Spleen (tissue), 11 donors: Measurements from ENCODE around the gene SDK1. TPM values are rescaled to one million over a fixed set of nuclear protein-coding genes. Genes with fewer than 3 reads are reported as not detected.

Experiments used
- DNase-seq: peaks from one replicate; pipeline ENCODE4 v3.0.0-alpha.2; 2020
- H3K27ac ChIP-seq, 8 donors: fragments of 200-600 bp; sonication (generic) in 7 of 8; 1 replicate in 4 of 8; 2 replicates in 4 of 8; pipeline versions ENCODE4 v1.5.0 to v1.8.0; 2016 to 2021; ENCODE audit warnings: inconsistent platforms in 4 of 8, mild to moderate bottlenecking in 4 of 8, moderate library complexity in 1 of 8
- H3K27me3 ChIP-seq, 7 donors: fragments of 200-600 bp; sonication (generic) in 6 of 7; replicated peaks in 1 of 7; 1 replicate in 4 of 7; 2 replicates in 3 of 7; pipeline versions ENCODE4 v1.5.0 to v1.8.0; 2016 to 2021; ENCODE audit warnings: inconsistent platforms in 3 of 7, mild to moderate bottlenecking in 1 of 7
- H3K36me3 ChIP-seq, 6 donors: fragments of 200-600 bp; sonication (generic) in 5 of 6; 1 replicate in 4 of 6; 2 replicates in 2 of 6; pipeline versions ENCODE4 v1.5.0 to v1.8.0; 2016 to 2021; ENCODE audit warnings: inconsistent platforms in 2 of 6
- H3K4me1 ChIP-seq, 6 donors: fragments of 200-600 bp; sonication (generic) in 5 of 6; 1 replicate in 3 of 6; 2 replicates in 3 of 6; pipeline versions ENCODE4 v1.5.0 to v1.8.0; 2016 to 2021; ENCODE audit warnings: inconsistent platforms in 3 of 6
- H3K4me3 ChIP-seq, 8 donors: fragments of 200-600 bp; sonication (generic) in 7 of 8; 1 replicate in 4 of 8; 2 replicates in 4 of 8; pipeline versions ENCODE4 v1.5.0 to v1.8.0; 2016 to 2021; ENCODE audit warnings: inconsistent platforms in 4 of 8, mild to moderate bottlenecking in 4 of 8, moderate library complexity in 2 of 8
- H3K9me3 ChIP-seq, 8 donors: fragments of 200-600 bp; sonication (generic) in 7 of 8; 1 replicate in 4 of 8; 2 replicates in 4 of 8; pipeline versions ENCODE4 v1.5.0 to v1.8.0; 2016 to 2021; ENCODE audit warnings: inconsistent platforms in 4 of 8
- CTCF ChIP-seq, 11 experiments: fragments of 200-600 bp in 7 of 11; fragments of 450-650 bp in 4 of 11; sonication (generic) in 4 of 11; IDR thresholded peaks in 8 of 11; conservative IDR thresholded peaks in 3 of 11; 1 replicate in 7 of 11; 2 replicates in 4 of 11; pipeline versions ENCODE4 v1.4.0 to v1.8.0; 2016 to 2021; ENCODE audit warnings: antibody characterized with exemption in 11 of 11, inconsistent platforms in 4 of 11, mild to moderate bottlenecking in 1 of 11
- POLR2A ChIP-seq, 3 donors: fragments of 450-650 bp; IDR thresholded peaks; one replicate each; pipeline ENCODE4 v1.5.1; 2017; ENCODE audit warnings: antibody characterized with exemption in 3 of 3, mild to moderate bottlenecking in 1 of 3
- POLR2AphosphoS5 ChIP-seq, 3 donors: sonication (generic); formaldehyde crosslinking; IDR thresholded peaks; one replicate each; pipeline ENCODE4 v1.5.1; 2017; ENCODE audit warnings: antibody characterized with exemption in 3 of 3
- WGBS, 5 donors: extraction: QIAGEN DNeasy Blood & Tissue Kit in 3 of 5; methylation state at CpG; one replicate each; pipeline versions ENCODE4 v1.1.5 to v1.1.7; 2013 to 2018; 5-methylcytosine and 5-hydroxymethylcytosine counted together
- intact Hi-C: fragments of 100-400 bp; cut with DNase I; formaldehyde crosslinking; loops from one replicate; pipeline ENCODE4 v1.15.0; 2023; ENCODE audit warnings: low total_unique reads
- polyA plus RNA-seq, 3 donors: library from polyadenylated mRNA; stranded (reverse); fragments of 200-250 nt; gene quantifications; one replicate each; pipeline ENCODE4 v1.2.1, GENCODE V29; 2013
- total RNA-seq, 7 donors: library from RNA; depleted of rRNA in 3 of 7; stranded (reverse); fragments of >200 nt in 3 of 7; fragmentation: NEBNext Ultra II Directional in 4 of 7; extraction: Animal tissue kit (Norgen Biotek cat#: 25700) in 4 of 7; gene quantifications; one replicate each; pipeline versions ENCODE4 v1.1.0 to v1.2.1, GENCODE V29; 2016 to 2021
- donor health status: healthy with polysubstance abuse.
- donor health status: DM: no; HTN: no; CAD: no; lungs with moderate emphysema.
- donor health status: DM: no; HTN: no; CAD: no.
- donor health status: Bipolar disorder and iron deficiency.
- donor health status: healthy.
- donor health status: DM: no; HTN: no; CAD: no.
- donor health status: DM: yes; HTN: yes; CAD: no.

SDK1 gene
- total and polyA plus RNA-seq, 10 donors = 3.2 to 54.1 (median 35.1) TPM

GRCh38 chr7:4274286-4274685 is 973.2 kb downstream of the SDK1 start:
- WGBS, 5 donors = 55 to 100% (median 72%) methylated on average over 1 to 3 of the region's 3 CpGs
- Histone ChIP-seq H3K9me3 (peaks cover 0 to 27% (median 15%) of the 10 kb centered on the region in 8 donors), H3K27me3 (no peaks in the 10 kb centered on the region), H3K27ac (no peak overlapping the region), H3K36me3 (no peaks in the 10 kb centered on the region), H3K4me3 (no peak overlapping the region), H3K4me1 (no peaks in the 10 kb centered on the region)
- TF ChIP-seq POLR2A (IDR thresholded peaks at IDR 0.05) (no peak), POLR2AphosphoS5 (IDR thresholded peaks at IDR 0.05) (no peak), CTCF (IDR thresholded peaks at IDR 0.05 in 8 of 11, conservative IDR thresholded peaks at IDR 0.05 in 3 of 11) (no peak)
- peak; percentile 19 for DNase-seq
- intact Hi-C loops = no loop called here

- no peak for TF ChIP-seq CTCF (IDR thresholded peaks at IDR 0.05 in 8 of 11, conservative IDR thresholded peaks at IDR 0.05 in 3 of 11)
- TF ChIP-seq POLR2A (IDR thresholded peaks at IDR 0.05) = no peak
- no peak for TF ChIP-seq POLR2AphosphoS5 (IDR thresholded peaks at IDR 0.05)
- Histone ChIP-seq H3K4me3 (no peak overlapping the region), H3K9me3 (peaks cover 0 to 24% (median 15%) of the 10 kb centered on the region in 8 donors), H3K27me3 (no peaks in the 10 kb centered on the region), H3K4me1 (no peaks in the 10 kb centered on the region), H3K27ac (no peak overlapping the region), H3K36me3 (no peaks in the 10 kb centered on the region)
- intact Hi-C loops = no loop called here
- DNase-seq = no peak
- WGBS, 5 donors = 73 to 88% (median 77%) methylated on average over 4 of the region's 4 CpGs
Measured at GRCh38 chr7:4277936-4278335, 976.9 kb downstream of the SDK1 start.

DNA sequence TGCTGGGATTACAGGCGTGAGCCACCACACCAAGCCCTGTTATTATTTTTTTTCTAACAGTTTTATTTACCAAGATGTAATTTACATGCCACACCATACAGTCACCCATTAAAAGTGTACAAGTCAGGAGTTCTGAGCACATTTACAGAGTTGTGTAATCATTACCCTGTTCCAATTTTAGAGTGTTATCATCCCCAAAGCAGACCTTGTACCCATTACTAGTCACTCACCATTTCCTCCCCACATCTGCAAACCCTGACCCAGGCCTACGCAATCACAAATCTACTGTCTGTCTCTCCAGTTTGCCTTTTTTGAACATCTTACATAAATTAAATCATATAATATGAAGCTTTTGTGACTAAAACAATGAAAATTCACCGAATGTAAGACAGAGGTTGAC is 978.2 kb downstream of the SDK1 start:
- Histone ChIP-seq H3K36me3 (no peaks in the 10 kb centered on the region), H3K9me3 (peaks cover 0 to 15% (median 10%) of the 10 kb centered on the region in 8 donors), H3K27me3 (no peaks in the 10 kb centered on the region), H3K4me1 (no peaks in the 10 kb centered on the region), H3K4me3 (no peak overlapping the region), H3K27ac (no peak overlapping the region)
- intact Hi-C loops = no loop called here
- DNase-seq = no peak
- TF ChIP-seq POLR2AphosphoS5 (IDR thresholded peaks at IDR 0.05) (no peak), POLR2A (IDR thresholded peaks at IDR 0.05) (no peak), CTCF (IDR thresholded peaks at IDR 0.05 in 8 of 11, conservative IDR thresholded peaks at IDR 0.05 in 3 of 11) (no peak)
- 74 to 79% (median 76%) methylated on average over 3 of the region's 3 CpGs for WGBS, 5 donors

DNA sequence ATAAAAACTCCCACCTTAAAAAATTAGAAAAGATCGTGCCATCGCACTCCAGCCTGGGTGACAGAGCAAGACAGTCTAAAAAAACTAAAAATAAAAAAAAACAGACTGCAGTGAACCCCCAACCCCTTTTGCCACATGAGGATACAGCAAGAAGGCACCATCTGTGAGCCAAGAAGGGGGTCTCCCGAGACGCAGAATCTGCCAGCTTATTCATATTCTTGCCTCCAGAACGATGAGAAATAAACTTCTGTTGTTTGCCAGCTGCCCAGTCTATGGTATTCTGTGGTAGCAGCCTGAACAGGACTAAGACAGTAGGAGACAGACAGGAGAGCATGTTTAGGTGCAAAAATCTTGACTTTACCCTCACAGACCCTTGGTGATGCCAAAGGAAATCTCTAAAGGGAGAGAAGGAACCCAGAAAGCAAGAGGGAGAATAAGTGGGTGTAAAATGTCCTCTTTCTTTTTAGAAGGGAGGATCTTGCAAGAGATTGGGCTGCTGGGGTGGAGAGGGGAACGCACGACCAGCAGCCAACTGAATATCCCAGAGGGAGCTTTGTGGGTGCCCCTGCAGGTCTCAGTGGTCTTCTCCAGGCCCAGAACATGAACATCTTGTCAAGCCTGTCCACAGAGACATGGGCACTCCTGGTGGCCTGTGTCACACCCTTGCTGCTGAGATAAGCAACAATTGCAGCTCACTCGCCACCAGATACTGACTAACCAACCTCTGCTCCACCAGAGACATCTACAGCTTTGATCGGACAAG is 980.4 kb downstream of the SDK1 start:
- 75 to 88% (median 82%) methylated on average over 9 of the region's 9 CpGs for WGBS, 5 donors
- no peak overlapping the region for H3K4me3 ChIP-seq
- intact Hi-C loops = no loop called here
- TF ChIP-seq POLR2AphosphoS5 (IDR thresholded peaks at IDR 0.05) (no peak), POLR2A (IDR thresholded peaks at IDR 0.05) (no peak), CTCF (IDR thresholded peaks at IDR 0.05 in 8 of 11, conservative IDR thresholded peaks at IDR 0.05 in 3 of 11) (no peak)
- no peak overlapping the region for H3K27ac ChIP-seq
- no peaks in the 10 kb centered on the region for H3K27me3 ChIP-seq
- no peaks in the 10 kb centered on the region for H3K36me3 ChIP-seq
- no peaks in the 10 kb centered on the region for H3K9me3 ChIP-seq
- DNase-seq = peak; percentile 34
- H3K4me1 ChIP-seq = no peaks in the 10 kb centered on the region
